SU-DHL-6 (cell line): ENCODE results near the gene ACAP3.

Experiments
- H2AFZ ChIP-seq: fragments of 200-600 bp; sonication (generic); 2 replicates; pipeline ENCODE4 v1.6.1; 2014; ENCODE audit warnings: low read depth, mild to moderate bottlenecking, moderate library complexity, mixed read lengths, antibody characterized with exemption, low read length; ENCODE audit not compliant: severe bottlenecking
- H3F3A ChIP-seq: fragments of 200-600 bp; shearing (Covaris generic); 2 replicates; pipeline ENCODE4 v1.6.0; 2016; ENCODE audit warnings: antibody characterized with exemption, mild to moderate bottlenecking; ENCODE audit not compliant: insufficient read depth
- H3K27ac ChIP-seq: fragments of 200-600 bp; sonication (generic); 2 replicates; pipeline ENCODE4 v1.5.1; 2016; ENCODE audit warnings: low read depth, mild to moderate bottlenecking, low read length, moderate library complexity, mixed read lengths
- H3K27me3 ChIP-seq: fragments of 200-600 bp; sonication (generic), shearing (Covaris generic); 2 replicates; pipeline ENCODE4 v1.6.0; 2014; ENCODE audit warnings: mild to moderate bottlenecking, low read length
- H3K36me3 ChIP-seq: fragments of 200-600 bp; sonication (generic); 2 replicates; pipeline ENCODE4 v1.6.1; 2014; ENCODE audit warnings: mild to moderate bottlenecking, low read length, mixed read lengths
- H3K4me2 ChIP-seq: fragments of 300-600, 200-600 bp; shearing (Covaris generic), sonication (generic); 2 replicates; pipeline ENCODE4 v1.6.0; 2014; ENCODE audit warnings: low read length, low read depth, mild to moderate bottlenecking; ENCODE audit not compliant: poor library complexity, severe bottlenecking
- H3K4me3 ChIP-seq: fragments of 200-600 bp; sonication (generic); 2 replicates; pipeline ENCODE4 v1.5.1; 2014; ENCODE audit warnings: antibody characterized with exemption, low read length, mild to moderate bottlenecking, mixed read lengths; ENCODE audit not compliant: insufficient read depth, poor library complexity, severe bottlenecking
- H3K79me2 ChIP-seq: fragments of 200-600 bp; sonication (generic); 2 replicates; pipeline ENCODE4 v1.6.1; 2014; ENCODE audit warnings: mild to moderate bottlenecking, low read length, moderate library complexity; ENCODE audit not compliant: insufficient read depth
- H3K9ac ChIP-seq: fragments of 200-600 bp; sonication (generic); 2 replicates; pipeline ENCODE4 v1.7.0; 2014; ENCODE audit warnings: mild to moderate bottlenecking, low read length
- H3K9me2 ChIP-seq: fragments of 200-600 bp; sonication (generic); replicated peaks from 2 replicates; pipeline ENCODE4 v1.6.1; 2014; ENCODE audit warnings: low read length; ENCODE audit not compliant: insufficient read depth
- H3K9me3 ChIP-seq: fragments of 200-600 bp; sonication (generic); 2 replicates; pipeline ENCODE4 v1.6.1; 2014; ENCODE audit warnings: low read length, mixed read lengths; ENCODE audit not compliant: insufficient read depth
- H4K20me1 ChIP-seq: fragments of 200-600 bp; sonication (generic); 2 replicates; pipeline ENCODE4 v1.6.1; 2014; ENCODE audit warnings: low read depth, mild to moderate bottlenecking, antibody characterized with exemption, low read length, moderate library complexity, mixed read lengths
- CTCF ChIP-seq: fragments of 200-600 bp; sonication (generic); IDR thresholded peaks from one replicate; pipeline ENCODE4 v1.5.1; 2017; ENCODE audit warnings: antibody characterized with exemption, mild to moderate bottlenecking, low read length, moderate library complexity; ENCODE audit not compliant: insufficient read depth, poor library complexity, severe bottlenecking
- EZH2phosphoT487 ChIP-seq: fragments of 200-600 bp; sonication (generic), shearing (Covaris generic); conservative IDR thresholded peaks from 2 replicates; pipeline ENCODE4 v1.6.1; 2018; ENCODE audit warnings: mild to moderate bottlenecking, antibody characterized with exemption, low read length, moderate library complexity, mixed read lengths

Gene ACAP3

GRCh38 chr1:1302951-1303509 lies 4.7 kb downstream of the ACAP3 start:
- Histone ChIP-seq H3K9me3 (no peaks in the 10 kb centered on the region), H3F3A (no peaks in the 10 kb centered on the region; the same call in 1 of the 2 replicates), H3K4me2 (no peak overlapping the region), H3K4me3 (no peak overlapping the region), H3K27ac (no peak overlapping the region), H2AFZ (no peak overlapping the region), H3K9me2 (no peaks in the 10 kb centered on the region), H3K79me2 (peaks cover 4% of the 10 kb centered on the region), H4K20me1 (no peaks in the 10 kb centered on the region; the same call in 1 of the 2 replicates), H3K9ac (no peak overlapping the region), H3K27me3 (no peaks in the 10 kb centered on the region), H3K36me3 (no peaks in the 10 kb centered on the region)
- TF ChIP-seq EZH2phosphoT487: no peak
- no peak for TF ChIP-seq CTCF

GRCh38 chr1:1302006-1302430 lies 5.7 kb downstream of the ACAP3 start:
- Histone ChIP-seq H3K27me3 (no peaks in the 10 kb centered on the region), H3K79me2 (no peaks in the 10 kb centered on the region; the same call in 1 of the 2 replicates), H3K27ac (no peak overlapping the region), H3K4me3 (no peak overlapping the region), H4K20me1 (no peaks in the 10 kb centered on the region; the same call in 1 of the 2 replicates), H3K4me2 (no peak overlapping the region), H3K36me3 (no peaks in the 10 kb centered on the region), H3F3A (no peaks in the 10 kb centered on the region; the same call in 1 of the 2 replicates), H3K9me3 (no peaks in the 10 kb centered on the region), H2AFZ (no peak overlapping the region), H3K9ac (no peak overlapping the region), H3K9me2 (no peaks in the 10 kb centered on the region)
- TF ChIP-seq CTCF (peak; percentile 54), EZH2phosphoT487 (no peak)

- Histone ChIP-seq H3F3A (no peaks in the 10 kb centered on the region), H3K36me3 (no peaks in the 10 kb centered on the region), H3K9me3 (no peaks in the 10 kb centered on the region), H3K27me3 (no peaks in the 10 kb centered on the region), H3K79me2 (no peaks in the 10 kb centered on the region; the same call in 1 of the 2 replicates), H4K20me1 (no peaks in the 10 kb centered on the region; the same call in 1 of the 2 replicates), H3K4me3 (no peak overlapping the region), H3K4me2 (no peak overlapping the region), H2AFZ (no peak overlapping the region), H3K9ac (no peak overlapping the region), H3K9me2 (no peaks in the 10 kb centered on the region), H3K27ac (no peak overlapping the region)
- TF ChIP-seq CTCF (no peak), EZH2phosphoT487 (no peak)
Measured at GRCh38 chr1:1300352-1300739, 7.4 kb downstream of the ACAP3 start.
